GM23338 (cell line): ENCODE data around the gene SLCO4A1.

Experiments used
- CREB1 ChIP-seq: fragments of 250-450 bp; sonication (Bioruptor Pico); IDR thresholded peaks from 2 replicates; pipeline ENCODE4 v1.5.0; 2020; ENCODE audit warnings: low read depth, mild to moderate bottlenecking, moderate library complexity
- EZH2 ChIP-seq: fragments of 200-600 bp; sonication (generic); IDR thresholded peaks from one replicate; pipeline ENCODE4 v1.8.0; 2017; ENCODE audit warnings: antibody characterized with exemption, mild to moderate bottlenecking, low read depth; ENCODE audit not compliant: unreplicated experiment
- EZH2phosphoT487 ChIP-seq: fragments of 200-600 bp; sonication (generic); IDR thresholded peaks from one replicate; pipeline ENCODE4 v1.8.1; 2018; ENCODE audit warnings: antibody characterized with exemption; ENCODE audit not compliant: unreplicated experiment
- JUNB ChIP-seq: IDR thresholded peaks from one replicate; pipeline ENCODE4 v1.6.1; 2016; ENCODE audit warnings: antibody characterized with exemption; ENCODE audit not compliant: unreplicated experiment
- NANOG ChIP-seq: IDR thresholded peaks from 2 replicates; pipeline ENCODE4 v1.6.1; 2016; ENCODE audit warnings: antibody characterized with exemption, borderline replicate concordance
- POLR2AphosphoS5 ChIP-seq: IDR thresholded peaks from 2 replicates; pipeline ENCODE4 v1.6.1; 2016; ENCODE audit warnings: antibody characterized with exemption, low read depth
- STAT1 ChIP-seq: IDR thresholded peaks from one replicate; pipeline ENCODE4 v1.6.1; 2016; ENCODE audit warnings: antibody characterized with exemption; ENCODE audit not compliant: unreplicated experiment
- ZNF114 ChIP-seq: fragments of 250-450 bp; sonication (Bioruptor Pico); IDR thresholded peaks from 2 replicates; pipeline ENCODE4 v1.5.0; 2020; ENCODE audit warnings: mild to moderate bottlenecking, moderate library complexity
- ZNF331 ChIP-seq: fragments of 250-450 bp; sonication (Bioruptor Pico); IDR thresholded peaks from 2 replicates; pipeline ENCODE4 v1.5.0; 2020; ENCODE audit warnings: low read depth, mild to moderate bottlenecking, moderate library complexity
- TF ChIP-seq, protein P1 (sequence below), 2 experiments: fragments of 200-600 bp in 1 of 2; sonication (generic) in 1 of 2; conservative IDR thresholded peaks; 2 replicates each; pipeline versions ENCODE4 v1.5.1 to v1.6.1; 2016 to 2017; ENCODE audit warnings: antibody characterized with exemption in 2 of 2, low read depth in 2 of 2, mild to moderate bottlenecking in 2 of 2, moderate library complexity in 1 of 2
- TF ChIP-seq, protein P2 (sequence below): IDR thresholded peaks from 2 replicates; pipeline ENCODE4 v1.6.1; 2016; ENCODE audit warnings: antibody characterized with exemption
- TF ChIP-seq, protein P3 (sequence below): IDR thresholded peaks from one replicate; pipeline ENCODE4 v1.6.1; 2018; ENCODE audit warnings: antibody characterized with exemption; ENCODE audit not compliant: unreplicated experiment

DNA sequence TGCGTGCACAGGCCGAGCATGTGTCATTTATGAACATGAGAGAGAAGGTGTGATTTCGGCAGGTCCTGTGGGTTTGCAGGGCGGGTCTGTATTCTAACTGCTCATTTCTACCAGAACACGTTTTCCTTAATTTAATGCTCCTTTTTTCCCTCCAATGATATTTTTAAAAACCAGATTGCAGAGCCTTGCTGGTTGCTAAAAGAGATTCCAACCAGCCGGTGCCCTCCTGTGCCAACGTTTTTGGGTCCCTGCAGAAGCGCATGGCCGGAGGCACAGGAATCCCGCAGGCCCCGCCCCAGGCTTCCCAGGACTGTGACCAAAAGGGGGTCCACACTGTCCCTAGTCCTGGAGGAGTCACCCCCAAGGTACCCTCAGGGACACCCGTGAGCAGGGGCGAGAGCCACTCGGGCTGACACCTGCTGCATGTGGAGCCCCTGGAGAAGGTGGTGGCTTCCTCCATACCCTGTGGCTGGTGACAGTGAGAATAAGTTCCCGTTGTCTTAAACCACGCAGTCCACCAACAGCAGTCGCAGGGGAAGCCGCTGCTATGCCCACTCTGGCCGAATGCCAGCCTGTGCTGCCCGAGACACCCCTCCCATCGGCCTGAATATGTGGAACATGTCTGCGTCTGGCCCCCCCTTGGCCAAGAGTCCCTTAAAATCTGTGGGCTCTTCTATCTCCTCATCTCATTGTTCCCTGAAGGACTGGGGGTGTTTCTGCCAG is 50.7 kb downstream of the SLCO4A1 start:
- TF ChIP-seq, protein P1, sequence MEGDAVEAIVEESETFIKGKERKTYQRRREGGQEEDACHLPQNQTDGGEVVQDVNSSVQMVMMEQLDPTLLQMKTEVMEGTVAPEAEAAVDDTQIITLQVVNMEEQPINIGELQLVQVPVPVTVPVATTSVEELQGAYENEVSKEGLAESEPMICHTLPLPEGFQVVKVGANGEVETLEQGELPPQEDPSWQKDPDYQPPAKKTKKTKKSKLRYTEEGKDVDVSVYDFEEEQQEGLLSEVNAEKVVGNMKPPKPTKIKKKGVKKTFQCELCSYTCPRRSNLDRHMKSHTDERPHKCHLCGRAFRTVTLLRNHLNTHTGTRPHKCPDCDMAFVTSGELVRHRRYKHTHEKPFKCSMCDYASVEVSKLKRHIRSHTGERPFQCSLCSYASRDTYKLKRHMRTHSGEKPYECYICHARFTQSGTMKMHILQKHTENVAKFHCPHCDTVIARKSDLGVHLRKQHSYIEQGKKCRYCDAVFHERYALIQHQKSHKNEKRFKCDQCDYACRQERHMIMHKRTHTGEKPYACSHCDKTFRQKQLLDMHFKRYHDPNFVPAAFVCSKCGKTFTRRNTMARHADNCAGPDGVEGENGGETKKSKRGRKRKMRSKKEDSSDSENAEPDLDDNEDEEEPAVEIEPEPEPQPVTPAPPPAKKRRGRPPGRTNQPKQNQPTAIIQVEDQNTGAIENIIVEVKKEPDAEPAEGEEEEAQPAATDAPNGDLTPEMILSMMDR (conservative IDR thresholded peaks at IDR 0.05; ENCODE audit: low read depth in 2 of 2), result no peak
- TF ChIP-seq POLR2AphosphoS5, result no peak
- TF ChIP-seq EZH2phosphoT487, result no peak
- TF ChIP-seq, protein P2, sequence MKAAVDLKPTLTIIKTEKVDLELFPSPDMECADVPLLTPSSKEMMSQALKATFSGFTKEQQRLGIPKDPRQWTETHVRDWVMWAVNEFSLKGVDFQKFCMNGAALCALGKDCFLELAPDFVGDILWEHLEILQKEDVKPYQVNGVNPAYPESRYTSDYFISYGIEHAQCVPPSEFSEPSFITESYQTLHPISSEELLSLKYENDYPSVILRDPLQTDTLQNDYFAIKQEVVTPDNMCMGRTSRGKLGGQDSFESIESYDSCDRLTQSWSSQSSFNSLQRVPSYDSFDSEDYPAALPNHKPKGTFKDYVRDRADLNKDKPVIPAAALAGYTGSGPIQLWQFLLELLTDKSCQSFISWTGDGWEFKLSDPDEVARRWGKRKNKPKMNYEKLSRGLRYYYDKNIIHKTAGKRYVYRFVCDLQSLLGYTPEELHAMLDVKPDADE, result no peak
- TF ChIP-seq ZNF331 (CRISPR knock-in tag), result no peak
- TF ChIP-seq JUNB, result no peak
- TF ChIP-seq CREB1 (CRISPR knock-in tag), result no peak
- TF ChIP-seq EZH2, result no peak
- TF ChIP-seq STAT1, result no peak
- TF ChIP-seq ZNF114 (CRISPR knock-in tag), result no peak
- TF ChIP-seq, protein P3, sequence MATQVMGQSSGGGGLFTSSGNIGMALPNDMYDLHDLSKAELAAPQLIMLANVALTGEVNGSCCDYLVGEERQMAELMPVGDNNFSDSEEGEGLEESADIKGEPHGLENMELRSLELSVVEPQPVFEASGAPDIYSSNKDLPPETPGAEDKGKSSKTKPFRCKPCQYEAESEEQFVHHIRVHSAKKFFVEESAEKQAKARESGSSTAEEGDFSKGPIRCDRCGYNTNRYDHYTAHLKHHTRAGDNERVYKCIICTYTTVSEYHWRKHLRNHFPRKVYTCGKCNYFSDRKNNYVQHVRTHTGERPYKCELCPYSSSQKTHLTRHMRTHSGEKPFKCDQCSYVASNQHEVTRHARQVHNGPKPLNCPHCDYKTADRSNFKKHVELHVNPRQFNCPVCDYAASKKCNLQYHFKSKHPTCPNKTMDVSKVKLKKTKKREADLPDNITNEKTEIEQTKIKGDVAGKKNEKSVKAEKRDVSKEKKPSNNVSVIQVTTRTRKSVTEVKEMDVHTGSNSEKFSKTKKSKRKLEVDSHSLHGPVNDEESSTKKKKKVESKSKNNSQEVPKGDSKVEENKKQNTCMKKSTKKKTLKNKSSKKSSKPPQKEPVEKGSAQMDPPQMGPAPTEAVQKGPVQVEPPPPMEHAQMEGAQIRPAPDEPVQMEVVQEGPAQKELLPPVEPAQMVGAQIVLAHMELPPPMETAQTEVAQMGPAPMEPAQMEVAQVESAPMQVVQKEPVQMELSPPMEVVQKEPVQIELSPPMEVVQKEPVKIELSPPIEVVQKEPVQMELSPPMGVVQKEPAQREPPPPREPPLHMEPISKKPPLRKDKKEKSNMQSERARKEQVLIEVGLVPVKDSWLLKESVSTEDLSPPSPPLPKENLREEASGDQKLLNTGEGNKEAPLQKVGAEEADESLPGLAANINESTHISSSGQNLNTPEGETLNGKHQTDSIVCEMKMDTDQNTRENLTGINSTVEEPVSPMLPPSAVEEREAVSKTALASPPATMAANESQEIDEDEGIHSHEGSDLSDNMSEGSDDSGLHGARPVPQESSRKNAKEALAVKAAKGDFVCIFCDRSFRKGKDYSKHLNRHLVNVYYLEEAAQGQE, result no peak
- no peak for TF ChIP-seq NANOG
